Activated CD8-positive, alpha-beta memory T cell treated with anti-CD3 and anti-CD28 coated beads for 1 hour (primary cell): ENCODE data around the gene CRISPLD2.

Source experiments
- DNase-seq, 2 donors: peaks; one replicate each; pipeline ENCODE4 v3.0.0-alpha.2; 2020; ENCODE audit warnings: low read depth in 1 of 2; ENCODE audit errors: extremely low read depth in 1 of 2

Gene CRISPLD2, protein sequence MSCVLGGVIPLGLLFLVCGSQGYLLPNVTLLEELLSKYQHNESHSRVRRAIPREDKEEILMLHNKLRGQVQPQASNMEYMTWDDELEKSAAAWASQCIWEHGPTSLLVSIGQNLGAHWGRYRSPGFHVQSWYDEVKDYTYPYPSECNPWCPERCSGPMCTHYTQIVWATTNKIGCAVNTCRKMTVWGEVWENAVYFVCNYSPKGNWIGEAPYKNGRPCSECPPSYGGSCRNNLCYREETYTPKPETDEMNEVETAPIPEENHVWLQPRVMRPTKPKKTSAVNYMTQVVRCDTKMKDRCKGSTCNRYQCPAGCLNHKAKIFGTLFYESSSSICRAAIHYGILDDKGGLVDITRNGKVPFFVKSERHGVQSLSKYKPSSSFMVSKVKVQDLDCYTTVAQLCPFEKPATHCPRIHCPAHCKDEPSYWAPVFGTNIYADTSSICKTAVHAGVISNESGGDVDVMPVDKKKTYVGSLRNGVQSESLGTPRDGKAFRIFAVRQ

DNA sequence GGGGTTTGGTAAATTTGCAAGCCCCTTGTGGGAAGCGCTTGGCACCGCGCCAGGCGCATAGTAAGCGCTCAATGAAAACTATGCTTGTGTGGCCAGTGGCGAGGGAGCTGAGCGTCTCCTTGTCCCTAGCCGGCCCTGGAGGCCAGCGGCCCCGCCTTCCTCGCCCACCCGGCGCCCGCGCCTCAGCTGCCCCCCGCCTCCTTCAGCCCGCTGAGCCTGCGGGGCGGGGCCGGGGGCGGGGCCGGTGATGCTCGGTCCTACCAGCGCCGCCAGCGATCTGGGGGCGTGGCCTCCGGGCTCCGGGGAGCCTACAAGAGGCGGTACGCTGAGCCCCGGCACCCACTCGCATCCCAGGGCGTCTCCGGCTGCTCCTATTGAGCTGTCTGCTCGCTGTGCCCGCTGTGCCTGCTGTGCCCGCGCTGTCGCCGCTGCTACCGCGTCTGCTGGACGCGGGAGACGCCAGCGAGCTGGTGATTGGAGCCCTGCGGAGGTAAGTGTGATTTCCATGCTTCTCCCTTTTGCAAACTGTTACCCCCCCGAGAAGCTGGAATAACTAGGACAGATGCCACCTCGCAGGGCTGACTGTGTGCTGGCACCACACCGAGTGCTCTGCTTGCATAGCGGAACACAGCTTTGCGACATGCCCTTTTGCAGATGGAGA, at the start of gene CRISPLD2:
Gene CRISPLD2, plus strand, starts transcription at position 342 of the 661 bp plus-strand sequence. CDS start 18,511 bp downstream, outside the sequence.
- peak; percentile 66 to 75 for DNase-seq

DNA sequence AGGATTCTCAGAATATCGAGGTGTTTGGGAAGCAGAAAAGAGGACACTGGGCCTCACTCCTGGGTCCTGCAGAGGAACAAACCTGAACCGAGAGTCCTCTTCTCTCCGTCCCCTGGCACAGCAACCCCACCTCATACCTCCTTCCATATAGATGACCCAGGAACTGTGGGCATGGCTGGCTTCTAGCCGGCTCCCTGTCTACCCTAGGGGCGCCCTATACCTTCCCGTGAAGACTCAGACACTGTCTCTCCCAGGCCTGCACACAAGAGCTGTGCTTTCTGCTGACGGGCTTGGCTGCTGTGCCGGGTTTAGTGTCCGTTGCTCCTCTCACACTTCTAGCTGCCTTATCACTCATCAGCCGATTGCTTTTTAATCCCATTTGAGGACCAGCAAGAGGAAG, 46.5 kb upstream of the CRISPLD2 start:
- no peak for DNase-seq

DNA sequence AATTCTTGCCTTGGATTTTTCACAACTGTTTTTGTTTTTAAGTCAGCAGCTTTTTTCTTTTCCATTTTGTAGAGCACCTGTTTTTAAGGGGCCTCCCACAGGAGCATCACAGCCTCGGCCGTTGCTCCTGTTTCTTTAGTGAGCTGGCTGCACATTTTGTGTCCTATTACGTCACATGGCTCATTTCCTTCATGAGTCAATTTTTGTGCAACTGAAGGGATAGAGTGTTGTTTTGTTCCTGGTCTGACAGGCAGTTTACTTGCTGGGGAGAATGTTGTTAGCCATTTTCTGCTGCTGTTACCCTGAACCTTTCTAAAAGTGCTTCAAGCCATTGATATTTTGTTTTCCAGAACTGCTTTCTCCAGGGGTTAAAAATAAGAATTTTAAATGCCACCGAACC, 45.0 kb upstream of the CRISPLD2 start:
- DNase-seq, result no peak

DNA sequence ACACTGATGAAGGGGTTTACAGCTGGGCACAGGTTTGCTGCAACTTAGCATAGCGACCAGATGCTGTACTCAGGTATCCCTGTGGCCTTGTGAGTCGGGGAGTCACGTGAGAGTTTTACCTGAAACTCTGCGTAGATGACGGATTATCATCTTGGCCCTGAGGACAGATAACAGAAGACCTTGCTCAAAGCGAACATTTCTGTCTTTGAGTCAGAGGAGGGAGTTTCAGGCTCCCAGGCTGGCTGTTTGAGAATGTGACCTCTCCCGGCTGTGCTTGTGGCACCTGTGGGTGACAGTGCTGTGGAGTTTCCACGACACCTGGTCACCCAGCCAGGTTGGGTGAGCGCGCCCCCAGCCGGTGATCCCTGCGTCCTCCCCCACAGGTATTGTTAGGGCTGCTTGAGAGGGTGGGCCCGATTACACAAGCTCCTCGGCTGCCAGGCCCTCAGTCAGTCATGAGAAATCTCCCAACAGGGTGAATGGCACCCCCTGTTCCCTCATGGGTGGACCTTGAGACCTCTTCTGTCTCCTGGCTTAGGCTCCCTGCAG, 44.4 kb upstream of the CRISPLD2 start:
- DNase-seq, result no peak

DNA sequence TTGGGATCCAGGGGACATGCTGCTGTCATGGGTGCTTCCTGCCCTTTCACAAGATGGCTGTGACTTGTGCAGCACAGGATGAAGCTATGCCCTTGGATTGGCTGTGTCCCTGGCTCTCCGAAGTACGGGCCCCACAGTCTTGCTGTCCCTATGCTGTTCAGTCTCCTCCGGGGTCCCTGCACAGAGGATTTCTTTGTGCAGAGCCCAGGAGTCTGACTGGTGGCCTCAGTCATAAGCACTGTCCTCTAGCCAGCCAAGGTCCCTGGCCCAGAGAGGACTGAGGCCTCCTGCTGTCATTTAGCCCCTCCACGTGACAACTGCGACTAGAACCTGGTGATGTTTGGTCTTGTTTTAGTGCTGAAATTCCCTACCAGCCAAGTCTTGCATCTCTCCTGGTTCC, 42.4 kb upstream of the CRISPLD2 start:
- DNase-seq, result no peak

DNA sequence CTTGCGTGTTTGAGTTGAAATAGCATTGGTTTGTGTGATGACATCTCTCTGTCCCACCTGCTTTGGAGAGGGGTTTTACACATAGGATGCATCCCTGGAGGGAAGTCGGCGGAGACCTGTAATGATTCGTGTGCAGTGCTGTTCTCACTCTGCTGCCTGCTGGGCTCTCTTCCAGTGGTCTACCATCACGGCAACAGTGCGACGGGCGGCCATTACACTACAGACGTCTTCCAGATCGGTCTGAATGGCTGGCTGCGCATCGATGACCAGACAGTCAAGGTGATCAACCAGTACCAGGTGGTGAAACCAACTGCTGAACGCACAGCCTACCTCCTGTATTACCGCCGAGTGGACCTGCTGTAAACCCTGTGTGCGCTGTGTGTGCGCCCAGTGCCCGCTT, 41.1 kb upstream of the CRISPLD2 start:
- DNase-seq, result no peak

DNA sequence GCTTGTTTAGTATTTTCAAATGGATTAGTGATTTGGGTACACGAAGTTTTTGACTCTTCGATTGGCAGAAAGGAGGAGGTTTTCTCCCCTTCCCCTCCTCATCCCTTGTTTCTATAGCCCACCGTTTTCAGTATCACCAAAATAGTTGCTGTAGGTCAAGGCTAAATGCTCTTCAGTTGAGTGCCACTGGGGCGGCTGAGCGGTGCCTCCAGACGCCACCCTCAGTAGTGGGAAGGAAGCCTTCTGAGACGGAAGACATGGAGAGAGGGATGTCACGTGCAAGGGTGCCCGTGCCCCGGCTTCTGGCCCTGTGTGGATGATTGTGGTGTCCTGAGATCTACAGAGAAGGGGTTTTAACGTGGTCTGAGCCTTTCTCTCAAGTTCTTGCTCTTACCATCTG, 39.7 kb upstream of the CRISPLD2 start:
- DNase-seq, result no peak

DNA sequence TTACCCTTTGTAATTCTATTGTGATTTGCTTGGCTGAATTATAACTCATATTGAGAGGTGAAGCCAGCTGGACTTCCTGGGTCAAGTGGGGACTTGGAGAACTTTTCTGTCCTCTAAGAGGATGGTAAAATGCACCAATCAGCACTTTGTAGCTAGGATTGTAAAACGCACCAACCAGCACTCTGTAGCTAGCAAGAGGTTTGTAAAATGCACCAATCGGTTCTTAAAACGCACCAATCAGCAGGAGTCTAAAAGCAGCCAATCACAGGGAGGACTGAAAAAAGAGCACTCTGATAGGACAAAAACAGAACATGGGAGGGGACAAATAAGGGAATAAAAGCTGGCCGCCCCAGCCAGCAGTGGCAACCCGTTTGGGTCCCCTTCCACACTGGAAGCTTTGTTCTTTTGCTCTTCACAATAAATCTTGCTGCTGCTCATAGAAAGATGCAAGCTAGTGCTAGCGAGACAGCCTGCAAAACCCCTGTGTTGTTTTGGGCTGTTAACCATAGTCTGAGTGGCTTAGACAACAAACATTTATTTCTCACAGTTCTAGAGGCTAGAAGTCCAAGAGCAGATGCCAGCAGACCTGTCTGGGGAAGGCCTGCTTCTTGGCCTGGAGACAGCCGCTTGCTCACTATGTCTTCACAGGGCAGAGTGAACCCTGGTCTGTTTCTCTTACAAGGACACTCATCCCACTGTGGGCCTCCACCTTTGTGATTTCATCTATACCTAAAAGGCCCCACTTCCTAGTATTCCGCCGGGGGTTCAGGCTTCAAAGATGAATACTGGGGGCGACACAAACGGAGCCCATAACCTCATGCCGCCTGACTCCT, 39.0 kb upstream of the CRISPLD2 start:
- DNase-seq, result no peak

DNA sequence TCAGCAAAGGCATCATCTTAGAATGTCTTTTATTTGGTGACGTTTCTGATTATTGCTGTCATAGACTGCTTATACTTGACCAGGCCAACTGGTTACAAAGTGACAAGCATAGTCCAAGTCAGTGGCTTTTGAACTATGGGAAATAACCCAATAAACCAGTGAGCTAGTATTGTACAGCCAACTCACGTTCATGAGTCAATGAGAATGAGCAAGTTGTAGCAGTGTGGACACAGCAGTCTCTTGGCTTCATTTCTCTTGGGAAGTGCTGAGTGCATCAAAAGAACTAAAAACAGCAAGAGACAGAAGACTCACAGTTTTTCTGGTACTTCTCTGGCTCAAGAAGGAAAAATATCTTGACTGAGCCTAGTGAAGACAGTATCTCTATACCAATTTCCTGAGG, 36.9 kb upstream of the CRISPLD2 start:
- no peak for DNase-seq

DNA sequence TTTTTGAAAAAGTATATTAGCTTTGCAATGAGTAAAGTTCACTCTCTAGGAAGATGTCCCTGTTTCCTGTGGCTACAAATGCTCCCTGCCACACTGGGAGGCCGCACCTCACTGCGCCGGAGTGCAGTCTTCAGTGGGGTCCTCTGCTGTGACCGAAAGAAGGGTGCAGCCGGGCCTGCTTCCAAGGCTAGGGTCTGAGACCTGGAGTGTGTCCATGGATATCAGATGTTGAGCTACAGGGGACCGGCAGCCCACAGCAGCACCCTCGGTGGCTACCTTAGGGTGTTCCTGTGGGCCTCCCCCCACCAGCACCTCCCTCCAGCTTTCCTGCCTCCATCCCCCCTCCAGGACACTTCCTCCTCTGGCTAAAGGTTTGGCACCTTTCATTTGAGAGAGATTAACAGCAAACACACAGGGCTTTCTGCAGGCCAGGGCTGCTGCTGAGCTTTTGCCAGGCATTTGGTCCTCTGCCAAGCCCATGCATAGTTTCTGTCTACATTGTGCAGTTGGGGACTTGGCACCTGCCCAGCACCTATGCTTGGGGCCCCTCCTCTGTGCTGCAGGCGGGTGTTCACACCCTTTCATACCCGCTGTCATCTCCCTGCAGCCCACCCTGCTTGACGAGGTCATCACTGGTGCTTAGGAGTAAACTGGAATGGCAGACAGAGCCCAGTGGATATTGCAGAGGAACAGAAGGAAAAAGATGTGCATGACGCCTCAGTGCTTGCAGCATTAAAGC, 33.8 kb upstream of the CRISPLD2 start:
- DNase-seq, result no peak

DNA sequence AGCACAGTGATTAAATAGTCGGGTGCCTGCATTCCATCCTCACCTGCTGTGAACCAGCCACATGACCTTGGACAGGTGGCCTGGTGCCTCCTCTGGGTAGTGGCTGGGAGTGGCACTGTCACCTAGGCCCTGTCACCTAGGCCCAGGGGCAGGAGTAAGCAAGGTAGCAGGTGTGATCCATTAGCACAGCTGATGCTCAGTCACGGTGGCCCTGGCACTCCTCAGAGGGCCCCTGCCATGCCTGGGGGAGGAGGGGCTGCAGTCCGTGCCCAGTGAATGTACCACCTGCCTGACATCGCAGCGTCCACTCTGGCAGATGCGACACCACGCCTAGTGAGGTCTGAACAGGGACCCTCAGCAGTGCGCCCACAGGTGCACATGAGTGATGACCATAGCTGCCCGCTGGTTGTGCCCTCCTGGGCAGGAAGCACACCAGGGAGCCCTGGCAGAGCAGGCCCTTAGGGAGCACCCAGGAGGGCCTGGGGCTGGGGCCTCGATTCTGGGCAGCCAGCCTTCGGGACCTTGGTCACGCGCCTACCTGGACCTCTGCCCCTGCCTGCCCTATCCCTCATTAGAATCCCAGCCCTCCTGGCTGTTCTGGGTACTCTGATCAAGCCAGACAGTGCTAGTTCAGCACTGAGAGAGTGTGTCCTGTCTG, 33.1 kb upstream of the CRISPLD2 start:
- no peak for DNase-seq

DNA sequence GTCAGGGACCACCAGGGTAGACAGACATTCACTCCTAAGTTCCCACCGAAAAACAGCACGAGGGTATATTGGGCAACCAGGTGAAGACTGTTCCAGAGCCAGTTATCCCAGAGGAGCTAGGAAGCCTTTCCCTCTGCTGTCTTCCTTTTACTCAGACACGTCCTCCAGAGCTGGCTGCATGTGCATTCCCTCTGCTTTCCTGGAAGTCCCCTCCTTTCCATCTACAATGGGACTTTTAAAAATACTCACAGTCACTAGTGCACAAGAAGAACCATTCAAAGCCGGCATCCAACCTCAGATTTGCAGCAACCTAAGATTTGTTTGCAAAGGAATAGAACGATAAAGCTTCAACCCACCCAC, 32.5 kb upstream of the CRISPLD2 start:
- DNase-seq, result no peak

DNA sequence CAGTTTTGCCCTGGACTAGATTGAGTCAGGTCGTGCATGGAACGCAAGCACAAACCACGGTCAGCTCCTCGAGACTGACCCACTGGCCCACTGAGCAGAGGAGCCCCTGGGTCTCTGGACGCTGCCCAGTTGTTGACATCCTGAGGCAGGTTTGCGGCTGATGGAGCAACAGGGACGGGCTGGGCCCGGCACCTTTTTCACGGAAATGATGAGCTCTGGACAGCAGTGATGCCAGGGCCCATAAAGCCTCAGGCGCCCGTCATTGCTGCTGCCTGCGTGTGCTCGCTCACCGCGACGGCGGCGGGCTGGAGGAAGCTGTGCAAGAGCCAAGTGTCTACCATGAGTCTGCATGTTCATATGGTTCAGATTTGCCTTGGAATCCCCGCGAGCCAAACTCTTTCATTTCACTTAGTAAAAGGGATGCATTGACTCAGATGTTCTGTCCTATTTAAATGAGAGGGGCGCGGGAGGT, 30.8 kb upstream of the CRISPLD2 start:
- DNase-seq, result no peak

DNA sequence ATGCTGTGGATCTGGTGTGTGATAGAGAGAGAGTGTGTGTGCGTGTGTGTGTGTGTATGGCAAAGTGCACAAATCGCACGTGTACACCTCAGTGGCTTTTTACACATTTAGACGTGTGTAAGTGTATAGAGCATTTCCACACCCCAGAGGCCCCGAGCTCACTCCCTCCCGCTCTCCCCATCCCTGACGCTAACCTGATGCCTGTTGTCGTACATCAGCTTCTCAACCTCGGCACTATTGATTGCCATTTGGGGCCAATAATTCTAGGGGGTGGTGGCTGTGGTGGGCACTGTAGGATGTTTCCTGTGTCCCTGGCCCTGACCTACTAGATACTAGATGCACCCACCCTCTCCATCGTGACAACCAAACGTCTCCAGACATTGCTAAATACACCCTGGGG, 30.4 kb upstream of the CRISPLD2 start:
- DNase-seq, result no peak

DNA sequence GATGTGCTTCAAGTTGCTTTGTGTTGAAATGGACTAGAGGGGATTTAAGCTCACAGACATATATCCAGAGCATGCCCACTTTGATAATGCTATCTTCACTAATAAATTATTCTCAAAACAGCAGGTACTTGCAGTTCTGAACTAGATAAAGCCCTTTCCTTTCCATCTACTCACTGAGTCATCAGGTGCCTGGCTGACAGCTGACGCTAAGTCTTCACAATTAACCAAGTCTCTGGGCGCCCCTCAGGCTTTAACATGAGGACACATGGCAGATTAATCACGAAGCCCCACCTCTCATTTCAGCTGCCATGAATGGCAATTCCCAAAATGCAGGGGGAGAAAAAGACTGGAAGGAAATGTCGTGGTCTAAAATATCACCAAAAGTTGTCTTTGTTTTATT, 29.5 kb upstream of the CRISPLD2 start:
- no peak for DNase-seq

DNA sequence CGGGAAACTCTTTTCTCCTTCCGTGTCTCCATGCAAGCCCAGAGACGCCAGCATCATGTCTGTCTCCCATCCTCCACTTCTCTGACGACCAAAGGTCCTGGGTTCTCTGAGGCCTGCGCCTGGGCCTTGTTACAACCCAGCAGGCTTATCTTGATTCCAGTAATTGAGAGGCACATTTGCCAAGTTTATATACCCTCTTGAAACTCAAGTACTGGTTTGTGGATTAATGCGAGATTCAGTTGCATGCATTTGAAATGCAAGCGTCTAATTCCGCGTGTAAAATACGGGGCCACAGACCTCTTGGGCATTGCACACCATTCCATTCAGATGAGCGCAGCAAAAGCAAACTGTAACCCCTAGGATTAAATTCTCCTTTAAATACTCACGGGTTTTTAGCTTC, 28.7 kb upstream of the CRISPLD2 start:
- DNase-seq, result no peak

DNA sequence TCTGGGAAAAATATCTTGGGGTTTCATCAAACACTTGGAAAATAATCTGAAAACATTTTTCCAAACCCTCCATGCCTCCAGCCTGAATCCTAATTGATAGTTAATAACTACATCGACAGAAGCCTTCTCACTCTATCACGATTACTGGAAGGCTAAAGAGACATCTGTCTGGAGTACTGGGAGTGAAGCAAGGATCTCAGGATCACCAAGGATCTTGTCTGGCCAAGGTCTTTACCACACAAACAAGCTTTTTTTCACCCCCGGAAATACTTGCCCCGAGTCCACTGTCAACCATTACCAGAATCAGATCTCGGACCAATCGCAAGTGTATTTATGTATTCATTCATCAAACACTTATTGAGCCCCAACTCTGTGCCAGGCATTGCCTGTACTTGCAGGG, 28.3 kb upstream of the CRISPLD2 start:
- DNase-seq, result no peak

DNA sequence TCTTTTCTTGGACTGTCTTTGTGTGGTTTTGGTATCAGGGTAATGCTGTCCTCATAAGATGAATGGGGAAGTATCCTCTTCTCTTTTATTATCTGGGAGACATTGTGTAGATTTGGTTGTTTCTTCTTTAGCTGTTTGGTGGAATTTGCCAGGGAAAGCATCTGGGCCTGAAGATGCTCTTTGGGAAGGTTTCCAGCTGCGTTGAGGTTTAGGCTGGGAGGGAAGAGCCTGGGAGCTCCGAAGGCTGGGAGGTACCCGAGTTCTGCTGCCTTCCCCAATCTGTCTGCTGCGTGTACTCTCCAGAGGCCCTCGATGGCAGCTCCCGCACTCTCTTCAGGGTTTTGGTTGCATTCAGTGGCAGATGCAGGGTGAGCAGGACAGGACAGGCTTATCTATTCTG, 25.6 kb upstream of the CRISPLD2 start:
- DNase-seq, result no peak

DNA sequence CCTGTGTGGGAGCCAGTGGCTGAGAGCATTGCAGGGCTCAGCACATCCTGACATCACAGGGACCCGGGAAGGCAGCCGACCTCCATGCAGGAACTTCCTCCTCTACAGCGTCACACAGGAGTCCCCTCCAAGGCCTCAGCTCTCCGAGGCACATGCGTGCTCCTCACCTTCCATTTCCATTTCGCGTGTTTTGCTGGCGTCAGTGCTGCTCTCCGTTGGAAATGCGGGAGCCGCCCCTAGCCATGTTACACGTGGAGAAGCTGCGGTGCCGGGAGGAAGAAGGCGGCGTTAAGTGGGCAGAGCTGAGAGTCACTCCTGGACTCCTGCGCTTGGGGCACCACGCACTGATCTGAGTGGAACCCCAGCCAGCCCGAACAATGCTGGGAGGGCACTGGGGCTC, 25.2 kb upstream of the CRISPLD2 start:
- DNase-seq, result no peak
